Mesodermal cell (in vitro differentiated cells): ENCODE measurements around the gene CSGALNACT2.

ENCODE experiments used
- H3K27ac ChIP-seq: 2 replicates; pipeline ENCODE4 v1.7.0; 2013; ENCODE audit warnings: mild to moderate bottlenecking, low read depth, low read length, moderate library complexity; ENCODE audit not compliant: severe bottlenecking
- H3K36me3 ChIP-seq: 2 replicates; pipeline ENCODE4 v1.7.1; 2013; ENCODE audit warnings: mild to moderate bottlenecking, low read length, moderate library complexity; ENCODE audit not compliant: control insufficient read depth, insufficient read depth
- H3K4me1 ChIP-seq: one replicate; pipeline ENCODE4 v1.7.1; 2013; ENCODE audit warnings: mild to moderate bottlenecking, low read length; ENCODE audit not compliant: insufficient read depth, control insufficient read depth, poor library complexity, severe bottlenecking
- H3K4me3 ChIP-seq: 2 replicates; pipeline ENCODE4 v1.7.0; 2013; ENCODE audit warnings: low read length, control low read depth, mild to moderate bottlenecking; ENCODE audit not compliant: insufficient read depth, poor library complexity, severe bottlenecking; ENCODE audit errors: extremely low read depth
- H3K9me3 ChIP-seq: 2 replicates; pipeline ENCODE4 v1.7.1; 2013; ENCODE audit warnings: mild to moderate bottlenecking, low read length, moderate library complexity; ENCODE audit not compliant: control insufficient read depth
- WGBS, 2 experiments: methylation state at CpG; one replicate each; pipeline ENCODE4 v1.1.5; 2013; ENCODE audit warnings: missing lambda C conversion rate in 2 of 2; ENCODE audit not compliant: insufficient coverage in 2 of 2; 5-methylcytosine and 5-hydroxymethylcytosine counted together

CSGALNACT2 gene

DNA sequence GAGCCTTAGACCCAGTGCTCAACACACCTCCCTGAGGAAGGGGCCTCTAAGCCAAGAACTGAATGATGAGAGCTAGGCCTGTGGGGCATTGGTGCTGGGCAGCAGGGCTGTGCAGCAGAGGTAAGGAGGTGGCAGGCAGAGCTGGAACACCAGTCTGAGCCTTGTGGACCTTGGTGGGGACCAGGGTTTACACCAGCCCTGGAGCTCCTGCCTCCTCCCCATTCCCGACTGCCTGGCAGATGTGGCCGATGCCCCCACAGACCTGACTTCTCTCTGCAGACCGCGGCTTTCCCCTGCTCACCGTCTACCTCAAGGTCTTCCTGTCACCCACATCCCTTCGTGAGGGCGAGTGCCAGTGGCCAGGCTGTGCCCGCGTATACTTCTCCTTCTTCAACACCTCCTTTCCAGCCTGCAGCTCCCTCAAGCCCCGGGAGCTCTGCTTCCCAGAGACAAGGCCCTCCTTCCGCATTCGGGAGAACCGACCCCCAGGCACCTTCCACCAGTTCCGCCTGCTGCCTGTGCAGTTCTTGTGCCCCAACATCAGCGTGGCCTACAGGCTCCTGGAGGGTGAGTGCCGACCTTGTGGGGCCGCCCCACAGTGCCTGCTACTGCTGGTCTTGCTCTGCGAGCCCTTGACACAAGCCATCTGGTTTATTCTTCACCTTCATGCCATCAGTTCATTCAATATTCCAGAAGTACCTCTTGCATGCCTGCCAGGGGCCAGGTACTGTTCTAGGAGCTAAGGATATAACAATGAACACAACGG lies 36.0 kb upstream of the CSGALNACT2 start:
- Histone ChIP-seq H3K9me3 (no peaks in the 10 kb centered on the region), H3K27ac (no peak overlapping the region), H3K4me3 (no peak overlapping the region), H3K4me1 (no peaks in the 10 kb centered on the region), H3K36me3 (no peaks in the 10 kb centered on the region)
- WGBS, 2 experiments = 90 to 93% methylated on average over 17 to 19 of the region's 19 CpGs

DNA sequence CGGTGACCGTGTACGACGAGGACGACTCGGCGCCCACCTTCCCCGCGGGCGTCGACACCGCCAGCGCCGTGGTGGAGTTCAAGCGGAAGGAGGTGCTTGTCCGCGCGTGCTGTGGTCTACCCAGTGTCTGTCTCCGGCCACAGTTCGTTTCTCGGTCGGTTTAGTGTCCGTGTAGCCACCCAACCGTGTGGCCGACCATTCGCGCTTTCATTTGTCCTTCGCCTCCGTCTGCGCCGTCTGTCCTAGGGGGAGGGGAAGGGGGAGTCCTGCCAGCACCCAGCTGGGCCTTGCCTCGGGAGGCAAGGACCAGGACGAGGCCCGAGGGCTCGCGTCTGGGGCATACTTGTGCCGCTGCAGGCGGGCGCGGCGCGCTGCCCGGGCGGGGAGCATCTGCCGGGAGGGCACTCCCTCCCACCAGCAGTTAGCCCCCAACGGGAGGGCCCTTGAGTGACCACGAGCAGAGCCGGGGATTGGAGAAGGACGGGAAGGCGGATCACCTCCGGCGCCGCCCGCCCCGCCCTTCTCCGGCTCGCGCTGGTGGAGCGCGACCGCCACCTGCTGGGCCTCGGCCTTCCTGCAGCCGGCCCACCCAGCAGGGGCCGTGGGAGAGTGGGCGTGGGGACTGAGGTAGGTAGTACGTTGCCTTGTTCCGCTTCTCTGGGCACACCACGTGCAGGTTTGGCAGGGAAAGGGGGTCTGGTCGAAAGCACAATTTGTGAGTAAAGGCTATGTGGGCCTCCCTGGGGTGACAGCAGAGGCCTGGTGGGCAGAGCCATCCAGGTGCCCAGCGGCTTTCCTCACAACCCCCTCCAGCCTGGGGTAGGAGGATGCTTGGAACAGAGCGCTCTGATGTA lies 32.9 kb upstream of the CSGALNACT2 start:
- Histone ChIP-seq H3K27ac (no peak overlapping the region), H3K4me3 (peak overlapping the region; percentile 46), H3K4me1 (peaks cover under 1% of the 10 kb centered on the region), H3K9me3 (no peaks in the 10 kb centered on the region), H3K36me3 (no peaks in the 10 kb centered on the region)
- 4% methylated on average over 58 of the region's 71 CpGs for WGBS, 2 experiments

DNA sequence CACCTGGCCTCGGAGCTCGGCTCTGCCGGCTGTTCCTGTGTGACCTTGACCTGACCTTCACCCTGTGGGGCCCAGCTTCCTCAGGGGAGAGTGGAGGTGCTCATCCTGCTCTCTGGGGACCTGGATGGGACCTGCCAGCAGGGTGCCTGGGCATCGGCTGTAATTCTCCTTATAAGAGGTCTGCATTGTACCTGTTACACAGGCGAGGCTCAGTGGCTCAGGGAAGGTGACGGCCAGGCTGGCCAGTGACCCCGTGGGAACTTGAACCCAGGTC lies 32.4 kb upstream of the CSGALNACT2 start:
- WGBS, 2 experiments = 62 to 64% methylated on average over 6 to 7 of the region's 7 CpGs
- Histone ChIP-seq H3K4me3 (no peak overlapping the region), H3K36me3 (no peaks in the 10 kb centered on the region), H3K9me3 (no peaks in the 10 kb centered on the region), H3K27ac (no peak overlapping the region), H3K4me1 (peaks cover 6% of the 10 kb centered on the region)

DNA sequence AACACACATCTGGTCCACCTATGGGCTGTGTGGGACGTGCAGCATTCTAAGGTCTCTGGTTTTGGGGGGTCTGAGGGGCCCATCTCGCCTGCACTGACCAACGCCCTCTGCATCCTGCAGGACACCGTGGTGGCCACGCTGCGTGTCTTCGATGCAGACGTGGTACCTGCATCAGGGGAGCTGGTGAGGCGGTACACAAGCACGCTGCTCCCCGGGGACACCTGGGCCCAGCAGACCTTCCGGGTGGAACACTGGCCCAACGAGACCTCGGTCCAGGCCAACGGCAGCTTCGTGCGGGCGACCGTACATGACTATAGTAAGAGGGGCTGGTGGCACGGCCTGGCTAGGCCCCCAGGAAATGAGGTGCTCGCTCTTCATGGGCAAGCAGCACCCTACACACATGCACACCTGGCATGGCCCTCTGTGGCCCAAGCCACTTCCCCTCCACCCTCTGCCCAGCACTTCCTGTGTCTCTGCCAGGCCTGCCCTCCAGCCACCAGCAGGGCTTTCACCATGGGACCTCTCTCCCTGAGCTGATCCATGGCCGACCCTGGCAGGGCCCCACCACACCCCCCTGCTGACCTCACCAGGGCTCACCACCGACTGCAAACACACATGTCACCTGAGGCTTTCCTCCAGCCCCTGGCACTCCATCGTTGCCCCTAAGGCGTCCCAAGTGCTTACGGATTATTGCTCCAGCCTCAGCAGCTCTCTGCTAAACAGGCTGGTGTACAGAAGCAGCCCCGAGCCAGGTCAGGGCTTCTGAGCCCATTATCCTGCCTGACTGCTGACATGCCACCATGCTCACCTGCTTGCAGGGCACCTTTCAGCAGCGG lies 31.8 kb upstream of the CSGALNACT2 start:
- Histone ChIP-seq H3K4me3 (no peak overlapping the region), H3K27ac (no peak overlapping the region), H3K9me3 (no peaks in the 10 kb centered on the region), H3K4me1 (peaks cover 8% of the 10 kb centered on the region), H3K36me3 (no peaks in the 10 kb centered on the region)
- 89 to 91% methylated on average over 18 to 28 of the region's 28 CpGs for WGBS, 2 experiments

DNA sequence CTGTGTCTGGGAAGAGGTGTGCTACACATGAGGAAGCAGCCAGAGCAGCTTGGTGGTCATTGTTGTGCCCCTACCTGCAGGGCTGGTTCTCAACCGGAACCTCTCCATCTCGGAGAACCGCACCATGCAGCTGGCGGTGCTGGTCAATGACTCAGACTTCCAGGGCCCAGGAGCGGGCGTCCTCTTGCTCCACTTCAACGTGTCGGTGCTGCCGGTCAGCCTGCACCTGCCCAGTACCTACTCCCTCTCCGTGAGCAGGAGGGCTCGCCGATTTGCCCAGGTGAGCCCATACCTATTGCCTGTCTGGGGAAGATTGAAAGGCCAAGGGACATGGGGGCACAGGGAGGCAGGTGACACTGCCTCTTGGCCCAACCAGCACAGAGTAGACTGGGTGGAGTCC lies 29.3 kb upstream of the CSGALNACT2 start:
- Histone ChIP-seq H3K9me3 (no peaks in the 10 kb centered on the region), H3K4me3 (no peak overlapping the region), H3K36me3 (no peaks in the 10 kb centered on the region), H3K27ac (no peak overlapping the region), H3K4me1 (peaks cover 8% of the 10 kb centered on the region)
- WGBS, 2 experiments = 88 to 96% methylated on average over 8 to 9 of the region's 12 CpGs

DNA sequence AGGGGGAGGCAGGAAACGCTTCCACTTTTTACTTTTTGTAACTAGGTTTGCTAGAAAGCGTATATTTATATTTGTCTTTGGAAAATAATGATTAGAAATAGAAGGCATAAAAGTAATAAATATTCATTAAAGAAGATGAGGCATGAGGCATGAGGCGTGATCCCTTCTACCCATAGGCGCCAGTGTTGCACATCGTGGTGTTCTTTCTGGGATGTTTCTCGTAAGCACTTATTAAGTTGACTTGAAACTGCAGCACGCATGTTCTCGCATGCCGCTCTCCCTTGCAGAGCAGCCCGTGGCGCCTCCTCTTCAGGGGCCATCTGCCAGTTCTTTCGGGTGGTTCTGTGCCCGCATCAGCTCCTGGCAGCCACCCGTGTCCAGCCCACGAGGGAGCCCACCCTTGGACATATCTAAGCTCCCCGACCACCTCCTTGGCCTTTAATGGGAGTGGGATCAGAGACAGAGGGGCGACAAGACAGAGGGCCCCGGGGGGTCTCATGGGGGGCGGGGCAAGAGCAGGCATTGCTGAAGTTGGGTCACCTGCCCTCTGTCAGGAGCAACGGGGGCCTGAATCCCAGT lies 28.5 kb upstream of the CSGALNACT2 start:
- WGBS, 2 experiments = 89 to 92% methylated on average over 16 to 18 of the region's 20 CpGs
- H3K36me3 ChIP-seq = no peaks in the 10 kb centered on the region
- no peak overlapping the region for H3K4me3 ChIP-seq
- H3K27ac ChIP-seq = no peak overlapping the region
- H3K4me1 ChIP-seq = peaks cover 8% of the 10 kb centered on the region
- no peaks in the 10 kb centered on the region for H3K9me3 ChIP-seq

DNA sequence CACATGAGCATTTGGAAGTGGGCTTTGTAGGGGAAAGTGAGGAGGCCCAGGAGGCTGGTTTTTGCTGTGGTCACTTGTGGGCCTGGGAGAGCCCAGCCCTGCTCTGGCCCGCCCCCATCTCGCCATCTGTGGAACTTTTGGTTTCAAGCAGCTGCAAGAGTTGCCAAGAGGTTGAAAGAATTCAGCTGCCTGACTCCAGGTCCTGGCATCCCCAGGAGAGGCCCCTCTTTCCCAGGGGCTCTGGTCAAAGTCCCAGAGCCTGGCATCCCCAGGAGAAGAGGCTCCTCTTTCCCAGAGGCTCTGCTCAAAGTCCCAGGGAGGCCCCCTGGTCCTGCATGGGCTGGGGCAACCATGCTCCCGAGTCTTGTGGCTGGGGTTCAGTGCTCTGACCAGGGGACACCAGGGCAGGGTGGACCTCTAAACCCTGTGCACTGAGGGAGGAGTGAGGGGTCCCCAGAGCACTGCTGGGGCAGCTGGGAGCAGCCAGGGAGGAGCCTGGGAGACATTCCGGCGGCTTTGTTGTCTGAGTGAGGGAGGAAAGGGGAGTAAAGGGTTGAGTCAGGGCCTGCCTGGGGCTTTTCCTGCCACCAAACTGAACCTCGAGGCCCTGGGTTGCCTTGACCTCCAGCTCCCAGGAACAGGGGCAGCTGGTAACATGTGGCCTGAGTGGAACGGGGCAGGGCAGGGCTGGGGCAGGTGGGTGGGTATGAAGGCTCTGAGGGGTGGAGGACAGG lies 27.7 kb upstream of the CSGALNACT2 start:
- Histone ChIP-seq H3K4me1 (peaks cover 8% of the 10 kb centered on the region), H3K27ac (no peak overlapping the region), H3K9me3 (no peaks in the 10 kb centered on the region), H3K36me3 (no peaks in the 10 kb centered on the region), H3K4me3 (no peak overlapping the region)
- WGBS, 2 experiments = 82 to 85% methylated on average over 6 to 7 of the region's 7 CpGs

DNA sequence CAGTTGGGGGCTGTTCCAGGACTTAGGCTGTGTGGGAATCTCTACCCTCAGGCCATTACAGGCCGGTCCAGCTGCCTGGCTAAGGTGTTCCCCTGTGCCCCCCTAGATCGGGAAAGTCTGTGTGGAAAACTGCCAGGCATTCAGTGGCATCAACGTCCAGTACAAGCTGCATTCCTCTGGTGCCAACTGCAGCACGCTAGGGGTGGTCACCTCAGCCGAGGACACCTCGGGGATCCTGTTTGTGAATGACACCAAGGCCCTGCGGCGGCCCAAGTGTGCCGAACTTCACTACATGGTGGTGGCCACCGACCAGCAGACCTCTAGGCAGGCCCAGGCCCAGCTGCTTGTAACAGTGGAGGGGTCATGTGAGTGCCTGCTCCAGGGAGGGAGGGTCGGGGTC lies 27.1 kb upstream of the CSGALNACT2 start:
- H3K27ac ChIP-seq = no peak overlapping the region
- H3K9me3 ChIP-seq = no peaks in the 10 kb centered on the region
- 85 to 93% methylated on average over 7 to 11 of the region's 11 CpGs for WGBS, 2 experiments
- H3K36me3 ChIP-seq = no peaks in the 10 kb centered on the region
- H3K4me1 ChIP-seq = peaks cover 8% of the 10 kb centered on the region
- no peak overlapping the region for H3K4me3 ChIP-seq

DNA sequence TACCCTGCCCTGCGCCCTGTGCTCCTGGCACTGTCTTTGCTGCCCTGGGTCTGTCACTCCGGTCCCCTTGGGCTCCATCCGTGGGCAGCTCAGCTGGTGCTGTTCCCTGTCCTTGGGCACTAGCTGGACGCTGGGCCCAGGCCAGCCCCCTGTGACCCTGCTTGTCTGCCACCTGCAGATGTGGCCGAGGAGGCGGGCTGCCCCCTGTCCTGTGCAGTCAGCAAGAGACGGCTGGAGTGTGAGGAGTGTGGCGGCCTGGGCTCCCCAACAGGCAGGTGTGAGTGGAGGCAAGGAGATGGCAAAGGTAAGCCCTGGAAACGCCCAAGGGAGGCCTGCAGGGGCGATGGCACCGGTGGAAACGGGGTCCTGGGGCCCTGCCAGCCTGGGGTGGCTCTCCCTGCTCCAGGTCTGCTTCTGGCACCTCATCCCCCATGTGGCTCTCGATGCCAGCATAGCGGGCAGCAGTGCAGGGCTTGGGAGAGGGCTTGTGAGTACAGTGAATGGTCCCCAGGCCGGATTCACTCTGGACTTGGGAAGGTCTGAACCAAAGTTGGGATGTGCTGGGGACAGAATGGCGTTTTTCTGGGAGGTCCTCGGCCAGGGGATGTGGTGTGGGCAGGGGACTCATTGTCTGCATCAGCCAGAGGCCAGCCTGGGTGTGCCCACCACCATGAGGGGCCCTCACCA lies 26.2 kb upstream of the CSGALNACT2 start:
- no peaks in the 10 kb centered on the region for H3K9me3 ChIP-seq
- H3K4me1 ChIP-seq = peaks cover 8% of the 10 kb centered on the region
- no peak overlapping the region for H3K27ac ChIP-seq
- no peaks in the 10 kb centered on the region for H3K36me3 ChIP-seq
- H3K4me3 ChIP-seq = no peak overlapping the region
- WGBS, 2 experiments = 91 to 92% methylated on average over 13 to 15 of the region's 17 CpGs
